Suppressor macrophage treated with lipopolysaccharide for 1 hour (primary cell): Measurements from ENCODE around the gene TBATA.

Source experiments
- DNase-seq, 3 donors: peaks; one replicate each; pipeline ENCODE4 v3.0.0-alpha.2; 2020 to 2022

Gene TBATA

DNA sequence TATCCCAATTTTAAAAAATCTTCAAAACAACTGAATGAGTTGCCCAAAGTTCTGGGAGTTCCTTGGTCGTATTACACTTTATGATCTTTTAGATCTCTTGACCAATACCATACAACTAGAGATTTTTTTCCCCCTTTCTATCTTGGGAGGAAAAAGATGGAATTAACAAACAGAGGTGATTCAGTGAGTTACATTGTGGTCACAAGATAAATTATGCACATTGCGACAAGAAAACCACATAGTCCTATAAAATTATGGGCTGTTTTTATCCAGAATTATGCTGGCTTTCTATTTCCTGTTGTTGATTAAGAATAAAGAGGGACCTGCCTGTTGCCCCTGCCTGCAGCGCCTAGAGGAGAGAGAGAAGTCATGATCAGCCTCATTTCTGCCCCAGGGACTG lies 22.4 kb upstream of the TBATA start:
- no peak for DNase-seq

DNA sequence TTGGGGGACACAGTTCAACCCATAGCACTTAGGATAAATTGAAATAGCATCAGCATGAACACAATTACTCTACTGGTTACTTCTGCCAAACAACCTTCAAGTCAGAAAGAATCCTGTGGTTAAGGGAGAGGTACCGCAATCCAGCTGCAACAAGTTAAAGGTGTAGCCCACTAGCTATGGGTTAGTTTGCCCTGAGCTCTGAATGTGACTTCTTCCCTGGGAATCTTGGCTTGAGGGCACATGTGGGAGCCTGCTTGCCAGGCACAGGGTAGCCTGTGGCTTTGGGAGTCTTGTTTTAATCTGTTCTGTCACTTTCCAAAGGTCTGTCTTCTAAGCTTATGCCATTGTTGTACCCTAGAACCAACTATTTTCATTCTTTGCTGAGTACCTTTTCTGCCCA lies 21.7 kb upstream of the TBATA start:
- no peak for DNase-seq

DNA sequence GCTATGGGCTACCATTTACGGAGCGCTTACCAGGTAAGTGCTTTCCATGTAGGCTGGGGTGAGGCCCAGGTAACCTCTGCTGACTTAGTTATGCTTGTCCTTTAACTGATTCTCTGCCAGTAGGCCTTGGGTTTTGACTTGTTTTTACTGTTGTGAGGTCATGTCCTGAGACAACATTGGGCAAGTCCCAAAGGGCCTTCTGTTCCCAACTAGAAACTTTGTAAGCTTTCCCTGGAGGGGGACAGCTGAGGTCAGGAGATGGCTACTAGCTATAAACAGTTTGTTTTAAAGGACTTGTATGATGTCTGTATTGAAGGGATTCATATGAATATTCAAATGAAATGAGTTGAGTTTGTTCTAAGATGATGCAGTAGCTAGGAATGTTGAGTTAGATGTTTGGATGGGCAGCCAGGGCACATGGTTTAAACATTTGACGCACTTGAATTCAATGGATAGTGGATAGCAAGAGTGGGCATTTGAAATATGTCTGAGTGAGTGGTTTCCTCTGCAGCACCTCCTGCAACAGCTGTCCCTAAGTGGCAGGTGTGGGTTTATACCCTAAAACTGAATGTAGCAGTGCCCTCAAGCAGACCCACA lies 20.5 kb upstream of the TBATA start:
- no peak for DNase-seq

DNA sequence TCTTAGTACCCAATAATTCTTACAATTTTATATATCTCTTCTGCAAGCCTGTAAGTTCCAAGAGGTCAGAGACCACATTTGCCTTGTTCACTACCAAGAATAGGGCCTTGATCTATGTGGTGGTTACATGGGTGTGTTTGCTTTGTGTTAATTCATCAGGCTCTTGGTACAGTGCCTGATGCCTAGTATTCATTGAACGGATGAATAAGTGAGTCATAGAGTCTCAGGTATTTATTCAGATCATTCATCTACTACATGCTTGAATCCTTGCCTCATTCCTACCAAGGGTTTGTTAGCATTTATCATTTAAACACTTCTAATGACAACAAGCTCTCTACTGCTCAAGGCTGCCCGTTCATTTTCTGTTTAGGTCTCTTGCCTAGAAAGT lies 19.2 kb upstream of the TBATA start:
- DNase-seq, result no peak

DNA sequence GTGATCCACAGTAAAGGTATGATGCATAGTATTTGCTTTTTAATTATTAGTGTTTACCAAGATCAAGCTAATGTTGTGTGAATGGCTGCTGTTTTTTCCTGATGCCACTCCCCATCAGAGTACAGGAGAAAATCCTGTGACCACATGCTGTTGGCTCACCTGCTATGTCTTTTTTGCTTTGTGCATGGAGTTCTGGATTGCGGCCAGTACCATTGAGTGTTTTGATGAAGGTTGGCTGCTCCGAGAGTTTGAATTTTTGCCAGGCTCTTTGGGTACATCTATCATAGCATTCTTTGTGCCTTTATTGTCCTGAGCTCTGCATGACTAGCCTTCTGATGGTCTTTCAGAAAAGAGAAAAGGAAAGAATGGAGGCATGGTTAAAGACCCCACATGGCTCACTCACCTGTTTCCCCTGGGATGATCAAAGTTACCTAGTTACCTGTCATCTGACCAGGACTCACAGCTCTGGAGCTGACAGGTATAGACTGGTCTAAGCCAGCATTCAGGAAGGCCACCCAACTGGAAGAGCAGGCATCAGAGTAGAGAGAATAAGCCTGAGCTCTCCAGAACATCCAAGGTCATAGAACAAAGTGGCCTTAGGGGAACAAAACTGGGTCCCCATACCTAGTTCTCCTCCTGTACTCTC lies 18.7 kb upstream of the TBATA start:
- DNase-seq, result no peak

DNA sequence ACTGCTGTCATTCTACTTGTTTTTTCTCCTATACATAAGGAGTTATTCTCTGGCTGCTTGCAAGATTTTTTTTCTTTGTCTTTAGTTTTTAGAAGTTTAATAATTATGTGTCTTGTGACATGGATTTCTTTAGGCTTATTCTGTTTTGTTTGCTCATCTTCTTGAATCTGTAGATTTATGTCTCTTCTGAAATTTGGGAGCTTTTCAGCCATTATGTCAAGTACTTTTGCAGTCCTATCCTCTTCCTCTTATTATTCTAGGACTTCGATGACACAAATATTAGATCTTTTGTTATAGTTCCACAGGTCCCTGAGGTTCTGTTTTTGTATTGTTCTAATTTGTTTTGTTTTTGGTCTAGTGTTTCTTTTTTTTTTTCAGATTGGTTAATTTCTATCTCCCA lies 16.7 kb upstream of the TBATA start:
- DNase-seq, result no peak

DNA sequence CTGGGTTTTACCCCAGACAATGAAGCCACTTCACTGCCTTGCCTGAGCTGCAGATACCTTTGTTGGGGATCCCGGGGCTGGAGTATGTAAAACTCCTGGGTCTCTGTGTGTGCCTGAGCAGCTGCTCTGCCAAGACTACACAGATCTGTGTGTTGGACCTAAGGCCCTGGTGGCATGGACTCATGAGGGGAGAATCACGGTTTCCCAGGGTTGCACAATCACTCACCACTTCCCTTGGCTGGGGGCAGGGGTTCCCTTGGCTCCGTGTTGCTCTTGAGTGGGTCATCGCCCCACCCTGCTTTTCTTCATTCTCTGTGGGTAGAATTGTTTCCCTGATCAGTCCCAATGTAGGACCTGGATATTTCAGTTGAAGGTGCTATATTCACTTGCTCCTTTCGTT lies 13.9 kb upstream of the TBATA start:
- DNase-seq, result peak; percentile 81 to 84 (median 83)

DNA sequence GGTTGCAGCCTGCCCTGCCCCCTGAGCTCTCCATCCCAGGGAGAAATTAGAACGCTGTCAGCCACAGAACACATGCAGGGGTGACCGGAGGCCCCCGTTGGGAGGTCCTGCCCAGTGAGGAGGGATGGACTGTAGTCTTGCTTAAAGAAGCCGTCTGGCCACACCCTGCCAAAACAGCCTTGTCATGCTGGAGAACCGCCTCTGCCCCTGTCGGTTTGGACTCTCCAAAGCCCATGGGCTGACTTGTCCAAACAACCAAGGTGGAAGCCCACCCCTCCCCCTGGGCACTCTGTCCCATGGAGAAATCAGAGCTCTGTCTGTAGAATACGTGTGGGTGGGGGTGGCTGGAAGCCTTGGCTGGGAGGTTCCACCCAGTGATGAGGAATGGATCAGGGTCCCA lies 12.7 kb upstream of the TBATA start:
- DNase-seq, result no peak

DNA sequence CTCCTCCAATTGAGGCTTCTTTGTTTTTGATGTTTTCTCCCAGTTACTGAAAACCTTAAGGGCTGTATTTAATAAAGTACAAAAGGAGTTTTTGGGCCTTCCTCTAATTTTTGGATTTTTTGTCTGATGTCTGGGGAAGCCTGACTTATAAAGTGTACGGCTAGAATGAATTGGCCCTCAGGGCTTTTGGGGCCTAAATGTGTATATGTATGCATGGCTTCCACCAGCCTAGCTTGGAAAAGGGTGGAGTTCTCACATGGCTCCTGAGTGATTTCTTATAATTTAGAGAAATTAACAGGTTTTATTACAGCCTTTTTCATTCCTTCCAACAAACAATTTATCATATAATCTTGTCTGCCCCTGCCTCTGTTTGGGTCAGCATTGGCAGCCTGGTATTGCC lies 10.4 kb upstream of the TBATA start:
- DNase-seq, result no peak

DNA sequence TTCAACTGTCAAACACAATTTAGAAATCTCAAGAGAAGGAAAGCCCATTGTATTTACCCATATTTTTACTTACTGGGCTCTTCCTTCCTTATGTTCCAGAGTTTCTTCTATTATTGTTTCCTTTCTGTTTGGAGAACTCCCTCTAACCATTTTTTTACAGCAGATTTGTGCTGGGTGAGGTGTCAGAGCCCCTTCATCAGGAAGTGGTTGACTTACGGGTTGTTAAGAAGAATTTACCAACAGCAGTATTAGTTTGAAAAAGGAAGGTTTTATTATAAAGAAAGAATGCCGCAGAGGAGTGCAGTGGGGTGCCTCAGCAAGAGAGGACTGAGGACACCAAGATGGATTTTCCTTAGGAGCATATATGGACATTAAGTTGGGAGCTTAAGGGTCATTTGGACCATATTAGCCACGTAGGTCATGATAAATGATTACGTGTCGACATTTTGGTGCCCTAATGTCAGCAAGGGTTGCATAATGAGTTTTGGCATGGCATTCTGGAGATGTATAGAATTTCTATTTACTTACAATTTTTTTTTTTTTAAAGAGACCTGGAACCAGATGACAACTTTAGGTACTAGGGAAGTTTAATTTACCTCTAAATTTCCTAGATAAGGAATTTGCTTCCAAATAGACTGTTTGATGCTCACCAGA lies 6.3 kb upstream of the TBATA start:
- no peak for DNase-seq

DNA sequence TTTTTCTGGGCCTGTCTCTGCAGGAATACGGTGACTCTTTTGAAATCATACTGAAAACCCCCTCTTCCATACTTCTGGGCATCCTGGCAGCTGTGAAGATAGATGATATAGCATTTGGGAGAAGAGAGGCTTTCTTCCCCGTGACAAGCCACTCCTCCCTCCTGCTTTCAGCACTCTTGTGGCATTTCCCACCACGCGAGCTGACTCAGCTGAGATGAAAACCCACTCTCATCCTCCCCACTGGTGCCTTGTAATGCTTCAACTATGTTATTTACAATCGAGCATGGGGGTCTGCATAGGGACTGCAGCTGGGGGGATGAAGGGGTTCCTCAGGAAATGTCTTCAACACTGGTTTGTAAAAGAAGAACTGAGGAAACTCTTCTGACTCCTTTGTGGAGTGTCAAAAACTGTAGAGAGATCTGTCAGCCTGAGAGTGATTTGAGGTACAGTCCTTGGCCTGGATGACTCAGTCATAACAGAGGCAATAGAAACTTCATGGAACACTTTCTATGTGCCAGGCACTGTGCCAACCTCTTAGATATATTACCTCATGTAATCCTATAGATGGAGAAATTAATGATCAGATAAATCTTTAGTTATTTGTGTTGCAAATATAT lies 1.7 kb upstream of the TBATA start:
- peak; percentile 72 to 80 (median 76) for DNase-seq

DNA sequence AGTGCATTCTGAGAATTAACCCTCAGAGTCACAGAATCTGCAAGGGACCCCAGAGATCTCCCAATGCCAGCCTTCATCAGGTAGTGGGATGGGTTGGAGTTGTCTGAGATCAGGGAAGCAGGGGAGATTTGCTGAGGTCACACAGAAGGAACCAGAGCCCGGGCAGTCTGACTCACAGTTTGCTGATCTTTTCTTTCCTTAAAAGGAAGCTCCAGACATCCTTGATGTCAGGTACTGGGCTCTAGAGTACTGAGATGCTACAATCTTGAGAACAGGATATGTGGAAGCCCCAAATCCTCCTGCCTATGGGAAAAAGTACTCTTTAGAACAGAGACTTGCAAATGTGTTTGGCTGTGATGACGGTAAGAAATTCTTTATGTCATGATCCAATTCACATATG lies 706 bp downstream of the TBATA start:
- peak; percentile 69 to 74 (median 70) for DNase-seq

DNA sequence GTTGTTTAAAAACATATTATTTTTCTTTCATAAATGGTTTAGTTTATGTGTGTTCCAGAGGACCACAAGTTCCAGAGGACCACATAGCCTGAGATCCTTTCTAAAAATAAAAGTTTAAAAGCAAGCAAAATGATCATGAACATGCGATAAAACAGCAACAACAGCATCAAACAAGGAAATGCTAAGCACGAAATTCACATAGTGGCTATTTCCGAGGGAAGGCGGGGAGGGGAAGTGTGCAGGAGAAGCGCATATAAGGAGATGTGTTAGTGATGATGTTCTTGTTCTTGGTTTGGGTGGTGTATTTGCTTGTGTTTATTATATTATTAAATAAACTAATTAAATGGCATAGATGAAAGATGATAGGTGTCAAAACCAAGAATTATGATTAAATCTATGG lies 1.2 kb downstream of the TBATA start:
- DNase-seq, result peak; percentile 31 to 43 (median 39)

DNA sequence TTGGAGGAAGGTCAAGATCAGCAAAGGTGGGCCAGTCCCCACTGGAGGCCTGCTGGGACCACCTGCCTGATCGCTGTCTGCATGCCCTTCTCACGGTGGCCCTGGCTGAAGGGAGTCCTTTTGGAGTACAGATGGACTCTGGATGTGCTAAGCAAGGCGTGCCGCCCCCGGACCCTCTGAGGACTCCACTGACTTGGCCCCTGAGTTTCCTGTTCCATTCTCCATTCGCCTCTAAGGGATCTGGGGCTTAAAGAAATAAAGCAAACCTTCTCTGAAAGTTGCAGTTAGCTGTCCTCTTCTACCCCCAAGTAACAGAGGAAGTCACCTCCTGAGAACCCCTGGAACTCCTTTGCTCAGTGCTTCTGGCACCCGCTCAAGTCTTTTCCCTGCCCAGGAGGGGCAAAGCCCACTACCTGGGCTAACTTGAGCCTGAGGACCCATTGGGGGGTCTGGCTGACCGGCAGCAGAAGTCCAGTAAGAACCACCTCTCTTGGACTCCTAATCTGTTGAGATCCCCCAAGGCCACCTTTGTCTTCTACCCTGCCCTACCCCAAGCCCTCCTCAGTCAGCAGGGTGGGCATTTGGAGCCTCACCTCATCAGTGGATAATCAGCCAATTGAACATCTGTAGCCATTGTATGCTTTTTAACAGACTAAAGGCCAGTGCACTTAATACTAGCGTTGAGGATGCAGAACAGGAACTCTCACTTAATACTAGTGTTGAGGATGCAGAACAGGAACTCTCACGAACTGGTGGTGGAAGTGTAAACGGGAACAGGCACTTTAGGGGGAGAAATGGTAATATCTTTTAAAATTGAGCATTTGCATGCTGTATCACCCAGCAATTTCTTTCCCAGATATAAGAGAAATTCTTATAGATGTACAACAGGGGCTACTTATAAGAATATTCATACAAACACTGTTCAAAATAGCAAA lies 2.2 kb downstream of the TBATA start:
- peak; percentile 54 to 72 (median 71) for DNase-seq

DNA sequence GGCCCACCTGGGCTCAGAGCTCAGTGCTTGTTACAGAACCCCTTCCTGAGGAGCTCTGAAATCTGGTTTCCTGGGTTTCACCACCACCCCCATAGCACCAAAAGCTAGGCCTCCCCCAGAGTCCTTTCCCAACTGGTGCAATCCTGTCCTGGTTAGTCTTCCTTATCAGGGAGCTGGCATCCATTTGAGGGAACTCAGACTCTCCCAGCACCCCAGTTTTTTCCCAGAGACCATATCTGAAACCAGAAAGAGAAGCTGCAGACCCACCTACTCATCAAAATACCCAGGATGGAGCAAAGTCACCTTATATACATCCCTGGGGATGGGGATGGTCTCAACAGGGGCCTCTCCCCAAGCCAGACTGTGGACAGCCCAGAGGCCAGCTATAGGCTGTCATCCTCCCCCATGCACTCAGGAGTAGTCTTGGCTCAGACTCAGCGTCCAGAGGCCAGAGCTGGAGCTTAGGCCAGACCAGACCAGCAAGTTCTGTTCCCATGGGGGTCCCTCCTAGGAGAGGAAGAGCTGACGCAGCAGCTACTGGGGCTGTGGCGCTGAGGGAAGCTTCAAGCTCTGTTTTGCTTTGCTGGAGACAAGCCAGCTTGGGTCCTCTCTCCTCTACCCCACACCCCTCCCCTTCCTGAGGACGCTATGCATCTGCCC lies 3.0 kb downstream of the TBATA start:
- peak in 1 of 3 donors; percentile 55 for DNase-seq

DNA sequence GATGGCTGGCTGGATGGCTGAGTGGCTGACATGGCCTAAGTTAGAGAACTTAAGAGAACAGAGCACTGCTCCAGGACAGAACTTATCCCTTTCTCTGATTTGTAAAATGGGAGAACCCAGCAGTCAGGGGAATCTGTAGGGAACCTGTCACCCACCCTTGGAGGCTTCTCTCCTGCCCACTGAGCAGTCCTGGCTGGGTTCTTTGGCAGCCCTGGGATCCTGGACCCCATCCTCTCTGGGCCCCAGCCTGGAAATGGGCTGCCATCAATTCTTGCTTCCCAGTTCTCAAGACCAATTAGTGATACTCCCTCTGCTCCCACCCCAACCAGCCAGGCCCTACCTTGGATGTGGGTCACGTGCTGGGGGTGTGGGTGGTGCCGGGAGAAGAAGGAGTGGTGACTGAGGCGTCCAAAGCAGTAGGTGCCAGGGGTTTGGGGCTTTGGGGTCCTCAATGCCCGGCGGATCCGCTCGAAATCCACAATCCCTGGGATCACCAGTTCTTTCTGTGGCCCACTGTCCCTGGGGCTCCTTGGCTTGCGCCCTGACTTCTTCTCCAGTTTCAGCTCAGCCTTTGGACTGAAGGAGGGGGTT lies 3.6 kb downstream of the TBATA start:
- DNase-seq, result no peak

DNA sequence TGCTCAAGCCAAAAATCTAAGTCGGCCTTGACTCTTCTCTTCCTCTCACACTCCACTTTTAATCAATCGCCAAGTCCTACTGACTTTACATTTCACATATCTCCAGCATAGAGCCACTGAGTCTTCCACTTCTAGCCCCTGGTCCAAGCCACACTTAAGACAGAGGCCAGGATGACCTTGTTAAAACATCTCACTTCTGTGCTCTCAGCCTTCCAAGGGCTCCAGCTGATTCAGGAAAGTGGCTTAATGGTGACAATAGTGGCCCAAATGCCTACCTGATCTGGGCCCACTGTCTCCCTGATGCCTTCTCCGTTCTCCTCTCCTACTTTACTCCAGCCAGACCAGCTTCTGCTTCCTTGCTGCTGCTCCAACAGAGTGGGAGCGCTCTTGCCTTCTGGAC lies 4.4 kb downstream of the TBATA start:
- DNase-seq, result no peak

DNA sequence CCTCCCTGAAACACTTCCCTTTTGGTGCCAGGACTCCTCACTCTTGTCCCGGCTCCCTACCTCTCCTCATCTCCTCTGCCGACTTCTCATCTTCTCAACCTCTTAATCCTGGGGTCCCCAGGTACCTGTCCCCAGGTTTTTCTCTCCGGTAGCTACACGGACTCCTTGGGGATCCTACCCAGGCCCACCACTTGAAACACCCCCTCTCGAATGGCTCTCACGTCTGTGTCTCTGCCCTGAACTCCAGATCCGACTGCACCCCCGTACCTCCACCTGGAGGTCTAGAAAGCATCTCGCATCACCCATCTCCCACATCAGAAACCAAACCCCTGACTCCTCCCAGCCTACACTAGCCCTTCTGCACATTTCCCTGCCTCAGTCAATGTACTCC lies 4.8 kb downstream of the TBATA start:
- no peak for DNase-seq

DNA sequence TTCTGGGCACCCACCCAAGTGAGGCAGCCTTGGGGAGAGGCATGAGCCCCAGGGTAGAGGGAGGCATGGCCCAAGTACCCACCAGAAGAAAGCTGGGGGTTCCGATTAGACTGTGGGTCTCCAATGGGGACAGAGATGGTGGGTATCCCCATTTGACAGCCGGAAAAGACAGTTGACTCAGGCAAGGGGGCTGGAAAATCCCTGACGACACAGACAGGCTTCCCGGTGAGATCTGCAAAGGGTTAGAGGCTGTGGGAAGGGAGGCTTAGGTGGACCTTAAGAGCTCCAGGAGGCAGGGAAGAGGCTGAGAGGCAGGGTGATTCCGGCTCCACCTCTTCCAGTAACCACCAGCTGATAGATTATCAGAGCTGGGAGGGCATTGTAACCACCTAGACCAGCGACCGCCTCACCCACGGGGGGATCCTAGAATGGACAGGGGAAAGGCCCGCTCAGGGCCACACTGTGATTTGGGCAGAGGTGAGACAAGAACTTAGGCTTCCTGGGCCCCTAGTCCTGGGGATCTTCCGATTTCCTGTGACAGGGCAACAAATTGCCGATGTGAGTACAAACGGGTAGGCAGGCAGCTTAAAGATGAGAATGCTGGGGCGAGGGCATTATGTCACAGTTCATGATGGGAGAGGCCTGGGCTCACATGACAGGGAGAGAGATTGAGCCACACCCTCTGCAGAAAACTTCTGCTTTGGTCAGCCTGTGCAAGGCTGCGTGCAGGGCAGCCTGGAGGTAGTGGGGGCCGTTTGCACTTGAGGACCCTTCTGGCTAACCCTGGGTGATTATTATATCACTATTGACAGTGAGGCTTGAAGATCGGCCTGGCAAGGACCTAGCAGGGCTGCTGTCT lies 5.4 kb downstream of the TBATA start:
- peak; percentile 89 to 90 (median 89) for DNase-seq

DNA sequence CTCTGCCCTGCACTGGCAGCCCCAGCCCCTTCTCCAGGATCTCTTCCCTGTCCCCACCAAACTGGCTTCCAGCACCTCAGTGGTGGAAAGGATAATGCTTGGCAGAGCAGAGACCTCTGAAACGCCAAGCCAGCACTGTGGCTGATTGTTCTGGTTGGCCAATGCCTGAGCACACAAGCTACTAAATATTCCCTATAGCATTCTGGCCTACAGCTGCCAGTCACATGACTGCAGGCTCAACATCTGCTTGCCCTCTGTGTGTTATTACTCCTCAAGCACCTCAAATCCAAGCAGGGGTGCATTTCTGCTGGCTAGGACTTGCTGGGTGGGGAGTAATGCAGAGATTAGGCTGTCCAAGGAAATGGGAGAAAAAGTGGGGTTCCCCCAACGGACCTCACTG lies 6.1 kb downstream of the TBATA start:
- DNase-seq, result peak in 1 of 3 donors; percentile 29
